WI38 (cell line): ENCODE data around the gene TRMT10A.

Source experiments
- H3K4me3 ChIP-seq: 2 replicates; pipeline ENCODE4 v1.5.1; 2011; ENCODE audit warnings: low read depth, mild to moderate bottlenecking, control low read depth, low read length
- TF ChIP-seq, protein P1 (sequence below): IDR thresholded peaks from 2 replicates; pipeline ENCODE4 v1.5.1; 2012; ENCODE audit warnings: low read depth, mild to moderate bottlenecking, control low read depth, low read length

Gene TRMT10A

DNA sequence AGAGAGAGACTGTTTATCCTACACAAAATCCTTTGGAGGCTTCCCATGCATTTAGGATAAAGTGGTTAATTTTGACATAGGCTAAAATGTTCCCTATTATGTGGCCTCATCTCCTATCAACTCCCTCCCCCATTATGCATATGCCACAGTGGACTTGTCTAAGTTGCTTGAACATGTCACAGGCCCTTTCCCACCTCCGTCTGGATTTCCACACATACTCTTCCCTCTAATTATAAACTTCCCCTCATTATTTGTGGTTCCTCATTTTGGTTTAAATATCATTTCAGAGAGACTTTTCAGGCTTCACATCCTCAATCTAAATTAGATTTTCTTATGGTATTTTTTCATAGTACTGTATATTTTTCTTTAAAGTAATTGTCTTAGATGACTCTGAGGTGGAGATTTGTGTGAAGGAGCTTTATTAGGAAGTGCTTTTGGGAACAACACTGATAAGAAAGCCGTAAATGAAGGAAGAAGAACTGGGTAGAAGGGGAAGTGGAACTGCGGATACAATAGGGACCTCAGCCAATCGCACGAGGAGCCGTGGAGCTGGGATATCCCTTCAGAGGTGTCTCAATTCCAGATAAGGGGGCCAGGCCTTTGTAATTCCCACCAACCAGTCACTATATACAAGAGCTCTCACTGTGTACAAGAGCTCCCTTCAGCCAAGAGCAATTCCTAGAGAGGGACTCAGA is 45.1 kb downstream of the TRMT10A start:
- no peak overlapping the region for H3K4me3 ChIP-seq
- TF ChIP-seq, protein P1, sequence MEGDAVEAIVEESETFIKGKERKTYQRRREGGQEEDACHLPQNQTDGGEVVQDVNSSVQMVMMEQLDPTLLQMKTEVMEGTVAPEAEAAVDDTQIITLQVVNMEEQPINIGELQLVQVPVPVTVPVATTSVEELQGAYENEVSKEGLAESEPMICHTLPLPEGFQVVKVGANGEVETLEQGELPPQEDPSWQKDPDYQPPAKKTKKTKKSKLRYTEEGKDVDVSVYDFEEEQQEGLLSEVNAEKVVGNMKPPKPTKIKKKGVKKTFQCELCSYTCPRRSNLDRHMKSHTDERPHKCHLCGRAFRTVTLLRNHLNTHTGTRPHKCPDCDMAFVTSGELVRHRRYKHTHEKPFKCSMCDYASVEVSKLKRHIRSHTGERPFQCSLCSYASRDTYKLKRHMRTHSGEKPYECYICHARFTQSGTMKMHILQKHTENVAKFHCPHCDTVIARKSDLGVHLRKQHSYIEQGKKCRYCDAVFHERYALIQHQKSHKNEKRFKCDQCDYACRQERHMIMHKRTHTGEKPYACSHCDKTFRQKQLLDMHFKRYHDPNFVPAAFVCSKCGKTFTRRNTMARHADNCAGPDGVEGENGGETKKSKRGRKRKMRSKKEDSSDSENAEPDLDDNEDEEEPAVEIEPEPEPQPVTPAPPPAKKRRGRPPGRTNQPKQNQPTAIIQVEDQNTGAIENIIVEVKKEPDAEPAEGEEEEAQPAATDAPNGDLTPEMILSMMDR, result no peak

DNA sequence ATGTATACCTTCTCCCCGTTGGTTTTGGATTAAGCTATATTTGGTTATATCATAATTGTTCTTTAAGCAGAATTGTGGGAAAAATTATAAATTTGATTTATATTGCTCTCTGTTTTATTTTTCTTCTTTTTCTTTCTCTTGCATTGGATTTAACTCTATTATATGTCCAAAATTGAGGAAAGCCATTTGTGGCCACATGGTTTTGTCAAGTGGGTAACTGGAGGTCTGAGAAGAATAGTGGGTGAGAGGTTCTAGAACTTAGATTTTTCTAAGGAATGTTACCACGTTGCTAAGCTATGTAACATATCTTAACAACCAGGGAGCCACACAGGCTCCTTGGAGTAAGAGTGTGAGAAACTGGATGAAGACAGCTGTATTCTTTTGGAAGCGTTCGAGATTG is 53.1 kb downstream of the TRMT10A start, which contains the start of gene C4orf17:
C4orf17 (plus strand) TSS at position 301 of the 400 bp plus-strand sequence. CDS start 2,061 bp downstream, outside the sequence.
- H3K4me3 ChIP-seq, result no peak within 1 kb of the TSS
- TF ChIP-seq, protein P1, result no peak

DNA sequence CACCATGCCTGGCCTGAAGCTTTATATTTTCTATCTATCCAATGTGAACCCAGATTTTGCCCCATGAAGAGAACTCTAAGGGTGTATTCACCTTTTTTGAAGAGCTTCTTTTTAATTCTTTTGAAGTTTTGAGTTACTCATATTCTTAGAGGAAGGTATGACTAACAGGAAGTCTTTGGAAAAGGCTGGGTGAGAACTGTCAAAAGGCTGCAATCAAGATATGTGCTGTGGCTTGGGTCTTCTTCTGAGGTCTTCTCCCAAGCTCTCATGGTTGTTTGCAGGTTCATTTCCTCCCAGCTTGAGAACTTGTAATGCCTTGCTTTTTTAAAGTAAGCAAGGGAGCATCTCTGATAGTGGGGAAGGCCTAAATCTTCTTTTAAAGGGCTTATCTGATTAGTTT is 56.1 kb downstream of the TRMT10A start:
- no peak overlapping the region for H3K4me3 ChIP-seq
- TF ChIP-seq, protein P1, result no peak

DNA sequence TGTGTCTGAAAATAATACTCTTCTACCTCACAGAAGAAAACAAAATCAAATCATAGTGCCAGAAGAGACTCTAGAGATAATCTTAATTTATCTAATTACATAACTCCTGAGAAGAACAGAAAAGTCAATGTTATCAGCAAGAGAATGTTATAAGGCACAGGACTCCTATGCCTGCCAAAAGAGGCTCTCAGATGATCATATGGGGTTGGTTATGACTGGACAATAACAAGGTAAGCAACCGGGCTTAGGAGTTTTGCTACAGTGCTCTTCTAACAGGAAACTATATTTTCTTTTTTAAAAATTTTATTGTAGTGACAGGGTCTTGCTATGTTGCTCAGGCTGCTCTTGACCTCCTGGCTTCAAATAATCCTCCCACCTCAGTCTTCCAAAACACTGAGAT is 56.5 kb downstream of the TRMT10A start:
- no peak overlapping the region for H3K4me3 ChIP-seq
- TF ChIP-seq, protein P1, result no peak

DNA sequence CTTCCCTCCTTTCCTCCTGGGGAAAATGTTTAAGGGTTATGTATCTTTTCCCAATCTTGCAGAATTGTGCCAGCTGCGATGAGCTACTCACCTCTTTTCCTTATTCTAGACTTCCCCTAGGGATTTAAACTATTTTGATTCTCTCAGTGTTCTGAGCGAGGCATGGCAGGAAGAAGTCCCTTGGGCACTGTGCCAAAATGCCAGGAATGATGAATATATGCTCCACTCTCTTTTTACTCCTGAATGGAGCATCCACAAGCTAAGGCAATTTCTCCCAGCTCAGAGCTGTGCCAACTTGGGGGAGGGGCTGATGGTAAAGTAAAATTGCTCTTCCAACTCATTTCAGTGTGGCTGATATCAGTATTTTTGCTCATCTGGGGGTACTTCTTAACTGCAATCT is 57.1 kb downstream of the TRMT10A start:
- TF ChIP-seq, protein P1, result no peak

DNA sequence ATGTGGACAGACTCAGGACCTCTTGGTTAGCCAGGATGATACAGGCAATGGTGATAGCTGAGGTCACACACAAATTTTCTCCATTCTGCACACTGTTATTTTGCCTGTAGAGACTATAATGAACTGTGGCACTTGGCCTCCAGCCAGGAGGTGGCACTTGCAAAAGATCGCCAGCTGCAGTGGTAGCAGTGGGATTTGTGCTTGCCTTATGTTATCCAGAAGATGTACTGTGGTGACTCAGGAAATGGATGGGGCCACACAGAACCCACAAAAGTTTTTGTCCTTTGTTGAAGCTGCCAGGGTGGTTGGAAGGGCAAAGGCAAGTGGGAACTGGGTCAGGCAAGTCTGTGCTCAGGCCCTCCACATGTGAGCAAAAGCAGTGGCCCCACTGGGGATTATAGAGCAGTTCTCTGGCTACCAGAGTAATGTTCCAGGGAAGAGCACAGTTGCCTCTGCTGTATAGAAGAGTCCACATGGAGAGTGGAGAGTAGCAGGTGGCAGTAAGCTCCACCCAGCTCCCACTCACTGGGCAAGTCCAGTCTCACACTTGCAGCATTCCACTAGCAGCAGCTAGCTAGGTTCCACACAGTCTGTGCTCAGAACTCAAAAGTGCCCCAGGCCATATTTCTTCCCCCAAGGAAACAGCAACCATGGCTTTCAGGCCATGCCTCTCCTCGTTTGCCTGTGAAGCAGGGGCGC is 58.9 kb downstream of the TRMT10A start:
- TF ChIP-seq, protein P1, result no peak
- H3K4me3 ChIP-seq, result no peak overlapping the region

More for the DNA sequence above, 57.1 kb downstream of the TRMT10A start:
- no peak overlapping the region for H3K4me3 ChIP-seq
